WTC11 (cell line): ENCODE measurements around the gene BAK1. TPM values are rescaled to one million over a fixed set of nuclear protein-coding genes. Genes with fewer than 3 reads are reported as not detected.
"Not testable (repeated sequence)": the region's sequence is repeated elsewhere in the genome, so short reads cannot be mapped to it uniquely, and the experiment has no call there.

ENCODE experiments used
- ATAC-seq: fragments of 200-7000 bp; cut with Tn5 transposase; 2 replicates; pipeline ENCODE4 v1.10.0; 2021; ENCODE audit warnings: mild to moderate bottlenecking, moderate library complexity
- CTCF ChIA-PET: fragments of 300-600 bp; sonication (Branson Sonifier 250); formaldehyde crosslinking; loops from one replicate; lab custom pipeline; 2021; ENCODE audit warnings: antibody characterized with exemption; lab: Charles Lee
- POLR2A ChIA-PET: fragments of 350-600 bp; sonication (Branson Sonifier 250); formaldehyde crosslinking; loops from one replicate; lab custom pipeline; 2021; ENCODE audit warnings: antibody characterized with exemption; lab: Charles Lee
- DNase-seq: peaks from one replicate; pipeline ENCODE4 v3.0.0; 2021; ENCODE audit warnings: low spot score
- H3K27ac Mint-ChIP-seq: 2 replicates; pipeline ENCODE4 v1.8.0; 2021; ENCODE audit warnings: mixed read lengths
- H3K27me3 Mint-ChIP-seq: 2 replicates; pipeline ENCODE4 v1.8.0; 2021; ENCODE audit warnings: low read depth, mild to moderate bottlenecking, moderate library complexity, mixed read lengths
- H3K36me3 Mint-ChIP-seq: 2 replicates; pipeline ENCODE4 v1.8.0; 2021; ENCODE audit warnings: mixed read lengths
- H3K4me1 Mint-ChIP-seq: 2 replicates; pipeline ENCODE4 v1.8.0; 2022; ENCODE audit warnings: mixed read lengths
- H3K4me3 Mint-ChIP-seq: 2 replicates; pipeline ENCODE4 v1.8.0; 2021; ENCODE audit warnings: mild to moderate bottlenecking, moderate library complexity, mixed read lengths
- H3K9me3 Mint-ChIP-seq: 2 replicates; pipeline ENCODE4 v1.8.0; 2021; ENCODE audit warnings: mixed read lengths
- GABPB1 ChIP-seq: sonication (generic); formaldehyde crosslinking; IDR thresholded peaks from 2 replicates; pipeline ENCODE4 v1.8.1; 2023; ENCODE audit warnings: mild to moderate bottlenecking, missing genetic modification reagents
- NFYB ChIP-seq: sonication (generic); formaldehyde crosslinking; conservative IDR thresholded peaks from 2 replicates; pipeline ENCODE4 v1.8.0; 2022; ENCODE audit warnings: low read depth, missing genetic modification reagents
- ZNF425 ChIP-seq: fragments of 250-450 bp; sonication (Bioruptor Pico); conservative IDR thresholded peaks from 2 replicates; pipeline ENCODE4 v1.9.0; 2021; ENCODE audit warnings: mild to moderate bottlenecking
- total RNA-seq: library from RNA; stranded (reverse); gene quantifications from 3 replicates; pipeline ENCODE4 v1.2.3, GENCODE V29; 2021

The BAK1 gene
- total RNA-seq, 1 experiment from 2014 or later: 40.5 TPM

GRCh38 chr6:33534702-33535101 is 45.4 kb downstream of the BAK1 start (continued):
- TF ChIP-seq ZNF425 (CRISPR knock-in tag) (no peak), GABPB1 (CRISPR knock-in tag) (no peak)

GRCh38 chr6:33533163-33533869 is 46.8 kb downstream of the BAK1 start:
- DNase-seq, H3K36me3 Mint-ChIP-seq, POLR2A ChIA-PET, H3K4me1 Mint-ChIP-seq, H3K27me3 Mint-ChIP-seq, H3K27ac Mint-ChIP-seq, ATAC-seq, H3K9me3 Mint-ChIP-seq, H3K4me3 Mint-ChIP-seq: not testable (repeated sequence)
- CTCF ChIA-PET: interaction anchor here (1.4 kb wide), 1 partner anchor 21 kb away, joined by 5 read pairs; no protein-coding TSS in a partner anchor
- peak; percentile 51 for TF ChIP-seq NFYB (CRISPR knock-in tag)

GRCh38 chr6:33532431-33532830 is 47.6 kb downstream of the BAK1 start:
- H3K4me3 Mint-ChIP-seq, ATAC-seq, POLR2A ChIA-PET, DNase-seq, H3K4me1 Mint-ChIP-seq, H3K27ac Mint-ChIP-seq, H3K36me3 Mint-ChIP-seq, H3K27me3 Mint-ChIP-seq, H3K9me3 Mint-ChIP-seq: not testable (repeated sequence)
- CTCF ChIA-PET: interaction anchor here (1.4 kb wide), 1 partner anchor 20 kb away, joined by 5 read pairs; no protein-coding TSS in a partner anchor

GRCh38 chr6:33530617-33531016 is 49.5 kb downstream of the BAK1 start:
- H3K36me3 Mint-ChIP-seq, DNase-seq, ATAC-seq, H3K4me3 Mint-ChIP-seq, H3K4me1 Mint-ChIP-seq, H3K27ac Mint-ChIP-seq, POLR2A ChIA-PET, H3K27me3 Mint-ChIP-seq, CTCF ChIA-PET, H3K9me3 Mint-ChIP-seq: not testable (repeated sequence)

Other genes with a start within 250 kb of the BAK1 start
- 79.5 to 97.3 TPM (median 83.7 TPM) in 3 replicates for gene KIFC1, start 188.5 kb downstream of the BAK1 start, total RNA-seq
- gene PHF1, start 169.3 kb downstream of the BAK1 start, total RNA-seq: 60.0 to 63.6 TPM (median 60.2 TPM) in 3 replicates
- gene CUTA, start 162.2 kb downstream of the BAK1 start, total RNA-seq: 229 to 247 TPM (median 243 TPM) in 3 replicates
- 139 to 172 TPM (median 160 TPM) in 3 replicates for gene SYNGAP1, start 160.2 kb downstream of the BAK1 start, total RNA-seq
- gene ZBTB9, start 125.7 kb downstream of the BAK1 start, total RNA-seq: 19.4 to 21.2 TPM (median 20.8 TPM) in 3 replicates
- gene ITPR3, start 41.0 kb upstream of the BAK1 start, total RNA-seq: 42.5 to 47.3 TPM (median 42.9 TPM) in 3 replicates
- gene UQCC2, start 131.4 kb upstream of the BAK1 start, total RNA-seq: 65.8 to 105 TPM (median 95.3 TPM) in 3 replicates
- gene IP6K3, start 166.6 kb upstream of the BAK1 start, total RNA-seq: 0.44 to 1.1 TPM (median 0.89 TPM) in 3 replicates
- 46.6 to 62.9 TPM (median 48.2 TPM) in 3 replicates for gene LEMD2, start 208.9 kb upstream of the BAK1 start, total RNA-seq
- not detected in 3 replicates for gene MLN, start 223.7 kb upstream of the BAK1 start, total RNA-seq